ENCODE measurements around the gene DDX10.

- TF ChIP-seq CTCF (conservative IDR thresholded peaks at IDR 0.05; ENCODE audit: low read depth in 2 of 2) (no peak), POLR2AphosphoS5 (IDR thresholded peaks at IDR 0.05; ENCODE audit: low read depth) (no peak), EZH2 (IDR thresholded peaks at IDR 0.05; ENCODE audit: low read depth, unreplicated experiment) (no peak), JUNB (IDR thresholded peaks at IDR 0.05; ENCODE audit: unreplicated experiment) (no peak), EZH2phosphoT487 (IDR thresholded peaks at IDR 0.05; ENCODE audit: unreplicated experiment) (no peak), ZNF114 (CRISPR knock-in tag; IDR thresholded peaks at IDR 0.05) (no peak), ZNF462 (CRISPR knock-in tag; IDR thresholded peaks at IDR 0.05) (no peak), STAT1 (IDR thresholded peaks at IDR 0.05; ENCODE audit: unreplicated experiment) (no peak), ZNF331 (CRISPR knock-in tag; IDR thresholded peaks at IDR 0.05; ENCODE audit: low read depth) (no peak)
- TF ChIP-seq, protein P1, sequence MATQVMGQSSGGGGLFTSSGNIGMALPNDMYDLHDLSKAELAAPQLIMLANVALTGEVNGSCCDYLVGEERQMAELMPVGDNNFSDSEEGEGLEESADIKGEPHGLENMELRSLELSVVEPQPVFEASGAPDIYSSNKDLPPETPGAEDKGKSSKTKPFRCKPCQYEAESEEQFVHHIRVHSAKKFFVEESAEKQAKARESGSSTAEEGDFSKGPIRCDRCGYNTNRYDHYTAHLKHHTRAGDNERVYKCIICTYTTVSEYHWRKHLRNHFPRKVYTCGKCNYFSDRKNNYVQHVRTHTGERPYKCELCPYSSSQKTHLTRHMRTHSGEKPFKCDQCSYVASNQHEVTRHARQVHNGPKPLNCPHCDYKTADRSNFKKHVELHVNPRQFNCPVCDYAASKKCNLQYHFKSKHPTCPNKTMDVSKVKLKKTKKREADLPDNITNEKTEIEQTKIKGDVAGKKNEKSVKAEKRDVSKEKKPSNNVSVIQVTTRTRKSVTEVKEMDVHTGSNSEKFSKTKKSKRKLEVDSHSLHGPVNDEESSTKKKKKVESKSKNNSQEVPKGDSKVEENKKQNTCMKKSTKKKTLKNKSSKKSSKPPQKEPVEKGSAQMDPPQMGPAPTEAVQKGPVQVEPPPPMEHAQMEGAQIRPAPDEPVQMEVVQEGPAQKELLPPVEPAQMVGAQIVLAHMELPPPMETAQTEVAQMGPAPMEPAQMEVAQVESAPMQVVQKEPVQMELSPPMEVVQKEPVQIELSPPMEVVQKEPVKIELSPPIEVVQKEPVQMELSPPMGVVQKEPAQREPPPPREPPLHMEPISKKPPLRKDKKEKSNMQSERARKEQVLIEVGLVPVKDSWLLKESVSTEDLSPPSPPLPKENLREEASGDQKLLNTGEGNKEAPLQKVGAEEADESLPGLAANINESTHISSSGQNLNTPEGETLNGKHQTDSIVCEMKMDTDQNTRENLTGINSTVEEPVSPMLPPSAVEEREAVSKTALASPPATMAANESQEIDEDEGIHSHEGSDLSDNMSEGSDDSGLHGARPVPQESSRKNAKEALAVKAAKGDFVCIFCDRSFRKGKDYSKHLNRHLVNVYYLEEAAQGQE (IDR thresholded peaks at IDR 0.05; ENCODE audit: unreplicated experiment), result no peak
- TF ChIP-seq, protein P2, sequence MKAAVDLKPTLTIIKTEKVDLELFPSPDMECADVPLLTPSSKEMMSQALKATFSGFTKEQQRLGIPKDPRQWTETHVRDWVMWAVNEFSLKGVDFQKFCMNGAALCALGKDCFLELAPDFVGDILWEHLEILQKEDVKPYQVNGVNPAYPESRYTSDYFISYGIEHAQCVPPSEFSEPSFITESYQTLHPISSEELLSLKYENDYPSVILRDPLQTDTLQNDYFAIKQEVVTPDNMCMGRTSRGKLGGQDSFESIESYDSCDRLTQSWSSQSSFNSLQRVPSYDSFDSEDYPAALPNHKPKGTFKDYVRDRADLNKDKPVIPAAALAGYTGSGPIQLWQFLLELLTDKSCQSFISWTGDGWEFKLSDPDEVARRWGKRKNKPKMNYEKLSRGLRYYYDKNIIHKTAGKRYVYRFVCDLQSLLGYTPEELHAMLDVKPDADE (IDR thresholded peaks at IDR 0.05), result no peak
Measured at GRCh38 chr11:108886005-108886659, 221.3 kb downstream of the DDX10 start.
